ENCODE measurements around the gene CCDC179. TPM values are rescaled to one million over a fixed set of nuclear protein-coding genes. Genes with fewer than 3 reads are reported as not detected.

The CCDC179 gene
- total RNA-seq, 2 donors from 2014 or later = not detected

DNA sequence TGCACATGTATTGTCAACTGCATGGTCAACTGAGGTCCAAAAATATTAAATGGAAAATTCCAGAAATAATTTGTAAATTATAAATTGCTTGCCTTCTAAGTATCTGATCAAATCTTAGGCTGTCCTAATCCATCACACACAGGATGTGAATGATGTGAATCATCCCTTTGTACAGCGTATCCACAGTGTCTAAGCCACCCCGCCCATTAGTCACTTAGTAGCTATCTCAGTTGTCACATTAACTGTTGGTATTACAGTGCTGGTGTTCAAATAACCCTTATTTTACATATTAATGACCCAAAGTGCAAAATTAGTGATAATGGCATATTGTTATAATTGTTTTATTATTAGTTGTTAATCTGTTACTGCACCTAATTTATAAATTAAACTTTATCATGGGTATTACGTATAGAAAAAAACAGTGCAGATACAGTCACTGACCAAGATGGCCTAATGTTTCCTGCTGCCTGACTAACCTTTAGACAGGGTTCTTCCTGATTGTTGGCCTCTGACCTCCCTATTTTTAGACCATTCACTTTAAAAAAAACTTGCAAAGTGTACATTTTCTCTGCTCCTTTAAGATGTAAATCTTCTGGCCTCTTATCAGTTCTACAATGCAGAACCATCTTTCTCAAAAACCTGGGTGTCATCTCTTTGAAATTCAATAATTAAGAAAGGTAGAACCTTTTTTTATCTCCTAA lies 27.8 kb downstream of the CCDC179 start:
- Mint-ChIP-seq H3K27me3 (no peaks in the 10 kb centered on the region), H3K9me3 (no peaks in the 10 kb centered on the region), H3K27ac (no peak overlapping the region), H3K4me1 (peaks cover 5% of the 10 kb centered on the region), H3K36me3 (ENCODE audit: low read depth) (peaks cover 9% of the 10 kb centered on the region), H3K4me3 (no peak overlapping the region)
- no peak for ATAC-seq (replicated peaks)

DNA sequence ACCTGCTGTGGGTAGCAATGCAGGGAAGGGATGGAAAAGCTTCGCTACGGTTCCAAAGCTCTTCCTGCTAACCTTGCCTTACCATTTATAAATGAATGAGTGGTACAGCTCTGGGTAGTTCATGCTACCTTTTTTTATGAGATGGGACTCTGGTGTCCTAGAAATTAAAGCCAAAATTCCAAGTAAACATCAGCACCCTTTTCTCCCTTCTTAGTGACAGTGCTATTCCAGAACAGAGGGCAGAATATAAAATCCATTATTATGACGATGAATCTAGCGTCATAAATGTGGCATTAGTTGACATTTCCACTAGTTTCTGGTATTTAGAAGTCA lies 30.2 kb downstream of the CCDC179 start:
- H3K36me3 Mint-ChIP-seq (ENCODE audit: low read depth) = peaks cover 32% of the 10 kb centered on the region

DNA sequence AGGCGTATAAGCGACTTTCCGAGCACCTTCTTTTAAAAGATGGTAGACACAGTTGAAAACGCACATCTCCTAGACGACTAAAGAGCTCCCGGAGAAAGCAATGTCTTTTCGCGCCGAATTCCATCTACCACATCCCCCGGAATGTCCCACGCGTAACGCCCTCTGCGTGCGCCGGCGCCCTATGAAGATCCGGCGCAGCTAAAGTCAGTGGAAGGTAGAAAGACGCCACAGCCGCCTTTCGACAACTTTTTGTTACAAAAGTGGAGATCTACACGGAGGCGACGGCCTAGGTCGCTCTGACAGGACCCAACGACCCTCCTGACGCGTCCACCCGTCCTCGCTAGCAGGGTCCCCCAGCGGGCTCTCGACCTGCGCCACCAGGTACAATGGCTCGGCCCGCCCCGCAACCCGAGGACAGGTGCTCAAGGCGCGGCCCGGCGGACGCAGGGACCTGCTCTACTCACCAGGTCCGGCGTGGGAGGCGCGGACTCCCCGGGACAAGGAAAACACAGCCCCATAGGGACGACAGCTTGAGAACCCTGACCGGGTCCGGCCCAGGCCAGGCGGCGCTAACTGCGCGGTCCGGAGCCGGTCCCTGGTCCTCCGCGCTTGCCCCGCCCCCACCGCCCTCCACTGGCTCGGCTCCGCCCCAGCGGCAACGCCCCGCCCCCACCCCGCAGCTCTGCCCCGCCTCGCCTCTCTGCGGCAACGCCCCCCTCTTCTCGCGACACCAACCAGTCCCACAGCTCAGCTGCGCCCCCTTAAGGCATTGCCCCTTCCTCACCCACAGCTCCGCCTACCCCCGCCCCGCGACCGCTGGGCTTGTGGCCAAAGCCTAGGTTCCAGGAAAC lies 30.8 kb downstream of the CCDC179 start, which contains the start of gene SVIP:
Gene SVIP (minus strand): TSS at position 571 of the 851 bp plus-strand sequence. CDS start 53 bp downstream, at position 518.
- H3K27me3 Mint-ChIP-seq = no peaks in the 10 kb centered on the region
- H3K27ac Mint-ChIP-seq = peak within 1 kb of the TSS; percentile 81
- H3K4me3 Mint-ChIP-seq = peak within 1 kb of the TSS; percentile 88
- ATAC-seq (replicated peaks) = peak; percentile 89
- H3K9me3 Mint-ChIP-seq = no peaks in the 10 kb centered on the region
- peaks cover 5% of the 10 kb centered on the region for H3K4me1 Mint-ChIP-seq
- peaks cover 38% of the 10 kb centered on the region for H3K36me3 Mint-ChIP-seq (ENCODE audit: low read depth)

More for the DNA sequence above, 30.2 kb downstream of the CCDC179 start:
- ATAC-seq (replicated peaks) = no peak
- peak overlapping the region; percentile 72 for H3K27ac Mint-ChIP-seq
- no peaks in the 10 kb centered on the region for H3K27me3 Mint-ChIP-seq
- peak overlapping the region; percentile 88 for H3K4me3 Mint-ChIP-seq
- no peaks in the 10 kb centered on the region for H3K9me3 Mint-ChIP-seq
- H3K4me1 Mint-ChIP-seq = peaks cover 5% of the 10 kb centered on the region

DNA sequence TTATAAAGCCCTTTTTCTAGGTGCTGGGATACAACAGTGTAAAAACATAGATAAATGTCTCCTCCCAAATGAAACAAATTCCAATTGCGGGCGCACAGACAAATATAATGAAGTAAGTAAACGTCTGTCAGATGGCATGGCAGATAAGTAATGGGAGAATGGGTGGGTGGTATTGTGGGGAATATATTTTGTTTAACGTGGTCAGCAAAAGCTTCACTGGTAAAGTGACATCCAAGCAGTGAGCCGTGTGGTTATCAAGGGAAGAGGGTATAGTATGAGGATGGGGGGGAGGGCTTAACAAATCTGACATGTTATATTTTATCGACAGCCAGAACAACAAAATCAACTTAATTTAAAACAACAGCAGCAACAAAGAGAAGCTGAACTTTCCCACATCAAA lies 31.9 kb downstream of the CCDC179 start:
- ATAC-seq (replicated peaks) = no peak
- Mint-ChIP-seq H3K9me3 (no peaks in the 10 kb centered on the region), H3K36me3 (ENCODE audit: low read depth) (peaks cover 48% of the 10 kb centered on the region), H3K4me1 (peaks cover 5% of the 10 kb centered on the region), H3K4me3 (peak overlapping the region; percentile 88), H3K27ac (peak overlapping the region; percentile 81), H3K27me3 (no peaks in the 10 kb centered on the region)

DNA sequence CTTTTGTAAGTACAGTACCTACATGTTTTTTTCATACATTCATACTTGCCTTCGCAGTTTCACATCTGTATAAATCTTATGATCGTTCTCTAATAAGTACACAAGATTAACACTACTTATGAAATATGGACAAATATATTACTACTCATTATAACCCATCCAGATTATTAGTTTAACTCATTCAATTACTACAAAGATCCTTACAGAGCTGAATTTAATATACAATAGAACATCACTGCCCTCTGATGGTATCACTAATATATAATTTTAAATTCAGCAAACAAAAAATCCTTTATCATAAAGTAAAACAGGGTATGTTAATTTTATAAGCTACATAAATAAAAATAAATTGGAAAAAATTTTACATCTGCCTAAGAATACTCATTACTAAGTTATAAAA lies 38.1 kb downstream of the CCDC179 start:
- Mint-ChIP-seq H3K9me3 (peaks cover 4% of the 10 kb centered on the region), H3K27me3 (no peaks in the 10 kb centered on the region), H3K27ac (no peak overlapping the region), H3K4me3 (no peak overlapping the region), H3K4me1 (no peaks in the 10 kb centered on the region), H3K36me3 (ENCODE audit: low read depth) (peaks cover 94% of the 10 kb centered on the region)
- ATAC-seq (replicated peaks) = no peak

DNA sequence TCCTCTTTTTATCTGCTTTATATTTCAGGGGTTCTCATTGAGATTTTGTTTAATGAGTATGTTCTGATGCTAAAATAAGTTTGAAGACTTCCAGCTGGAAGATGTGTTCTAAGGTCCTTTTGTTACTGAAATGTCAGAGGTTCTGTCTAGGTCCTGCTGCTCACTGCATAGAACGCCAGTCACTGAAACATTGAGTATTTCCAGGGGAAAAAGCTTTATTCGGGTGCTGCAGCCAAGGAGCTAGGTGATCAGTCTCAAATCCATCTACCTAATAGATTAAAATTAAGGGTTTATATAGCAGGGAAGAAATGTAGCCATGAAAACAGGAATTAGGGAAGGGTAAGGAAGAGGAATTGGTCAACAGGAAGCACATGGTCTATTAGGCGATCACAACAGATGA lies 50.4 kb downstream of the CCDC179 start:
- H3K36me3 Mint-ChIP-seq (ENCODE audit: low read depth) = no peaks in the 10 kb centered on the region
- no peak overlapping the region for H3K4me3 Mint-ChIP-seq
- no peak overlapping the region for H3K27ac Mint-ChIP-seq
- no peaks in the 10 kb centered on the region for H3K4me1 Mint-ChIP-seq
- peaks cover 6% of the 10 kb centered on the region for H3K9me3 Mint-ChIP-seq
- H3K27me3 Mint-ChIP-seq = no peaks in the 10 kb centered on the region
- no peak for ATAC-seq (replicated peaks)

DNA sequence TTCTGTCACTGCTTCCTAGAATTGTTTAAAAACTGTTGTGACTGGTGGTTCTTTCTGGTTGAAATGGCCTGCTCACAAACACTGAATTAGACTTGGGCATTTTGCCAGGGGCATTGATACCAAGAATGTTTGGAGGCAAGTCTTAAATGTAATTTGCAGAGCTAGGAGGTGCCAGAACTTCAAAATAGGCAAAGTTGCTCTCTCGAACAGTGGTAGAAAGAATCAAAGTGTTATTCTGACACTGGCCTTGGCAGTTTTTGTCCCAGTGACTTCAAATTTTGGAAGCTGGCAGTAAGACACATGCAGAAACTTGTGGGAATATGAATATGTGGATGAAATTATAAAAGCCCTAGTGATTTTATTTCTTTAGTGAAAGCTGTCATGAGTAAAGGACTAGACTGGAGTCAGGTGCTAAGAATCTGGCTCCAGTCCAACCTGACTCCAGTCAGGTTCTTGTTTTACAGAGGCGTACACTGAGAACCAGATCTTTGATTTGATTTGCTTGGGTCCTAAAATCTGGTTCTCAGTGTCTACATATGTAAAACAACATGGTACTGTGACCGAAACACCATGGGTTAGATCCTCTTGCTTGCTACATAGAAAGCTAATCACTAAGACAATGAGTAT lies 51.6 kb downstream of the CCDC179 start:
- Mint-ChIP-seq H3K27me3 (no peaks in the 10 kb centered on the region), H3K27ac (no peak overlapping the region), H3K4me1 (no peaks in the 10 kb centered on the region), H3K4me3 (no peak overlapping the region), H3K9me3 (no peaks in the 10 kb centered on the region), H3K36me3 (ENCODE audit: low read depth) (no peaks in the 10 kb centered on the region)
- ATAC-seq (replicated peaks) = no peak

DNA sequence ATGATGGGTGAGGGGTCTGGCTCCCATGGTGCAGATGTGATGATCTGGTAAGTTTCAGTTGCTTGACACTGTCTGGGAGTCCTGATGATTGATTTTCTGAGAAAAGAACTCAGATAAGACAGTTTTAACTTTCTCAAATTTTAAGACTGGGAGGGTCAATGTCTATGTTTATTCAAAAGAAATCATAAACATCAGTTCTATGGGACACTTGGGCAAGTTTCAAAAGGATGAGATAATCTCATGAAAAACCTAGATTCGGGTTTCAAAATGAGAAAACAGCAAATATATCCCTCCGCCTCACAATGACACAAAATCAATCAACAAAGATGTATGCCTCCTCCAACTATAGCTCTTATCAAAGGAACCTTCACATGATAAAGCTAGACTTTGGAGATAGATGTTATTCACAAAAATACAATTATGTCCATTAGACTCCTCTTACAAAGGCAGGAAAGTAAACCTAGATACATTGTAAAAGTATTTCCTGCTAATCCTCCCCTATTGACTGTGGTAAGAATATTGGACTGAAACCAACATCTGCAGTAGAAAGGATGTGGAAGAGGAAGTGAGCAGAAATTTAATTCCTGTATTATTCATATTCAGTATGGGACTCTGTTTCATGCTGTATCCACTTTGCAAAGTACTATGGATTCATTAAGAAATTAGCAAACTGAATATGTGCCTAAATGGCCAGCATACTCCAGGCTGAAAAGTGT lies 52.3 kb downstream of the CCDC179 start:
- ATAC-seq (replicated peaks) = no peak
- no peak overlapping the region for H3K27ac Mint-ChIP-seq
- H3K4me3 Mint-ChIP-seq = no peak overlapping the region
- no peaks in the 10 kb centered on the region for H3K36me3 Mint-ChIP-seq (ENCODE audit: low read depth)
- H3K4me1 Mint-ChIP-seq = no peaks in the 10 kb centered on the region
- no peaks in the 10 kb centered on the region for H3K9me3 Mint-ChIP-seq
- H3K27me3 Mint-ChIP-seq = no peaks in the 10 kb centered on the region

DNA sequence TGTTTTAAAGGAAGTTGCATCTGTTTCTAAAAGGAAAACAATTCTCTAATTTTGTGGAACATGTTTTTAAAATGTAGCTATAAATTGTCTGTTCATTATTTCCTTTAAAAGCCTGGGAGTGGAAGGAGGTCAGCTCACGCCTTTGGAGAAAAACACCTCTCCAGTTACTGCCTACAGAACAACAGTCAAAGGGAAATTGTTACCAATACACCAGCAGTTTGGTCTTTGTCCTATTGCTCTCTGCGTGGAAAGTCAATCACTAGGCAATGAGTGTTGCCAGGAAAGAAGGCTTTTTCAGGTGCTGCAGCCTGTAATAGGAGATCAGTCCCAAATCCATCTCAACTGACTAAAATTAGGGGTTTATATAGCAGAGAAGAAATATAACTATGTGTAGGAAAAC lies 52.9 kb downstream of the CCDC179 start:
- H3K9me3 Mint-ChIP-seq = no peaks in the 10 kb centered on the region
- no peaks in the 10 kb centered on the region for H3K36me3 Mint-ChIP-seq (ENCODE audit: low read depth)
- no peaks in the 10 kb centered on the region for H3K4me1 Mint-ChIP-seq
- no peak for ATAC-seq (replicated peaks)
- H3K4me3 Mint-ChIP-seq = no peak overlapping the region
- no peaks in the 10 kb centered on the region for H3K27me3 Mint-ChIP-seq
- H3K27ac Mint-ChIP-seq = no peak overlapping the region

DNA sequence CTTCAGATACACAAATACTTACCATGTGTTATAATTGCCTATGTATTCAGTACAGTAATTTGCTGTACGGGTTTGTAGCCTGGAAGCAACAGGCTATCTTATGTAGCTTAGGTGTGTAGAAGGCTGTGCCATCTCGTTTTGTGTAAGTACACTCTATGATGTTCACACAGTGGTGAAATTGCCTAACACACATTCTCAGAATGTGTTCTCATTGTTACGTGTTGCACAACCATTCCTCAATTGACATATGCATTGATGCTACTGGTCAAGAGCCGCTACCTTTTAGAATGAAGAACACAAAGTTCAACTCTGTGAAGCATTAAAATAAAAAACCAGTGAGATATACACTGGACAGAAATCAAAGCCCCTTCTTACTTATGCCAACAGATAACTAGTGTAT lies 57.4 kb downstream of the CCDC179 start:
- no peak overlapping the region for H3K27ac Mint-ChIP-seq
- ATAC-seq (replicated peaks) = no peak
- H3K36me3 Mint-ChIP-seq (ENCODE audit: low read depth) = no peaks in the 10 kb centered on the region
- H3K27me3 Mint-ChIP-seq = no peaks in the 10 kb centered on the region
- H3K9me3 Mint-ChIP-seq = no peaks in the 10 kb centered on the region
- H3K4me3 Mint-ChIP-seq = no peak overlapping the region
- no peaks in the 10 kb centered on the region for H3K4me1 Mint-ChIP-seq

DNA sequence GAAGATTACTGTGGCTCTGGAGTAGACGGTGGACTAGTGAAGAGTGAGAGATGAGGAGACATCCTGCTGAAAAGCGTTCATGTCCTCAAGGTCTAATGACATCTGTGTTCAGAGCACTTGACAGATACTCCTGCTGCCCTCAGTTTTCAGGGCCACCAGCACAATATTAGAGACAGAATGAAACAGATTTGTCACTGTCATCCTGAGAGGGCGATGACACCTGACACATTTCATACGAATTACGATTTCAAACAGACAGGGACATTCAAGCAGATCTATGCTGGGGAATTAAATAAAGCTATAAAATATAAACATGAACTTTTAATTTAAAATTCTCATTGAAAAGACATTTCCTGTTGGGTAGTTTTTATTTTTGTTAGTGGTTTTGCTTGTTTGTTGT lies 59.8 kb downstream of the CCDC179 start:
- Mint-ChIP-seq H3K27me3 (no peaks in the 10 kb centered on the region), H3K4me3 (no peak overlapping the region), H3K27ac (no peak overlapping the region), H3K36me3 (ENCODE audit: low read depth) (no peaks in the 10 kb centered on the region), H3K9me3 (no peaks in the 10 kb centered on the region), H3K4me1 (no peaks in the 10 kb centered on the region)
- no peak for ATAC-seq (replicated peaks)

DNA sequence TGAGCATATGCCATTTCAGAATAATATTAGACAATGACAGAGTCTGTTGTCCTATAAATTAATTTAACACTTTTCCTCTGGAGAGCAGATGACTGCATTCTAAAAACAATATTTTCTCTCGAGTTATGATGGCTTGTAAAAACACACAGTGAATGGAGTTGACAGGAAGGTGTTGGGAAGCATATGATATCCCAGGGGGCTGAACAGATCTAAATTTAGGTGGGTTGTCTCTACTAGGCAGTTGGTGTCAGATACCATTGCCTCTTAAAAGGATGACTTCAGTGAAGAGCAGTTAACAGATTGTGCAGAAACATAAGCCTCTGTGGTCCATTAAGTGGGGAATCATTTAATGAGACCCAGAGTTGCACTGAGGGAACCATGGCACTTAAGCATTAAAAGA lies 61.4 kb downstream of the CCDC179 start:
- no peaks in the 10 kb centered on the region for H3K9me3 Mint-ChIP-seq

DNA sequence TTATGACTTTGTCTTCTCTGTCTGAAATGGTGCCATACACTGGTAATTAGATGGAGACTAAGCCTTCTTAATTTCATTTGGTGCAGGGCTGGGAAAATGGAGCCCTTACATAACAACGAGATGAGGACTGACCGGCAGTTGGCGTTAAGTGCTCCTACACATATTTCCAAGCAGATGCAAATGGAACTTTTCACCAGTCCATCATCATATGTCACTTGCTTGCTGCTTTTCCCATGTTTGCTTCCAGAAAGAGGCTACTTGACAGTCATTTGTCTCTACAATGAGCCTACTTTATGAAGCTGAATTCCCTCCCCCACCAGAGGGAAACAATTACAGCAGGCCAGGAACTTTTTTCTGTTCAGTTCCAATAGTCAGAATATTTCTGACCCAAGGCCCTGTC lies 63.2 kb downstream of the CCDC179 start:
- no peak overlapping the region for H3K4me3 Mint-ChIP-seq
- no peaks in the 10 kb centered on the region for H3K27me3 Mint-ChIP-seq
- H3K4me1 Mint-ChIP-seq = no peaks in the 10 kb centered on the region
- no peaks in the 10 kb centered on the region for H3K36me3 Mint-ChIP-seq (ENCODE audit: low read depth)
- H3K27ac Mint-ChIP-seq = no peak overlapping the region
- no peak for ATAC-seq (replicated peaks)
- no peaks in the 10 kb centered on the region for H3K9me3 Mint-ChIP-seq

More for the DNA sequence above, 61.4 kb downstream of the CCDC179 start:
- no peaks in the 10 kb centered on the region for H3K27me3 Mint-ChIP-seq
- no peaks in the 10 kb centered on the region for H3K4me1 Mint-ChIP-seq
- no peak overlapping the region for H3K27ac Mint-ChIP-seq
- no peak for ATAC-seq (replicated peaks)
- no peak overlapping the region for H3K4me3 Mint-ChIP-seq
- H3K36me3 Mint-ChIP-seq (ENCODE audit: low read depth) = no peaks in the 10 kb centered on the region
